WTC11 (cell line): ENCODE results near the gene MYLK. TPM values are rescaled to one million over a fixed set of nuclear protein-coding genes. Genes with fewer than 3 reads are reported as not detected.

Source experiments
- ATAC-seq: fragments of 200-7000 bp; cut with Tn5 transposase; 2 replicates; pipeline ENCODE4 v1.10.0; 2021; ENCODE audit warnings: mild to moderate bottlenecking, moderate library complexity
- CTCF ChIA-PET: fragments of 300-600 bp; sonication (Branson Sonifier 250); formaldehyde crosslinking; loops from one replicate; lab custom pipeline; 2021; ENCODE audit warnings: antibody characterized with exemption; lab: Charles Lee
- POLR2A ChIA-PET: fragments of 350-600 bp; sonication (Branson Sonifier 250); formaldehyde crosslinking; loops from one replicate; lab custom pipeline; 2021; ENCODE audit warnings: antibody characterized with exemption; lab: Charles Lee
- DNase-seq: peaks from one replicate; pipeline ENCODE4 v3.0.0; 2021; ENCODE audit warnings: low spot score
- H3K27ac Mint-ChIP-seq: 2 replicates; pipeline ENCODE4 v1.8.0; 2021; ENCODE audit warnings: mixed read lengths
- H3K27me3 Mint-ChIP-seq: 2 replicates; pipeline ENCODE4 v1.8.0; 2021; ENCODE audit warnings: low read depth, mild to moderate bottlenecking, moderate library complexity, mixed read lengths
- H3K36me3 Mint-ChIP-seq: 2 replicates; pipeline ENCODE4 v1.8.0; 2021; ENCODE audit warnings: mixed read lengths
- H3K4me1 Mint-ChIP-seq: 2 replicates; pipeline ENCODE4 v1.8.0; 2022; ENCODE audit warnings: mixed read lengths
- H3K4me3 Mint-ChIP-seq: 2 replicates; pipeline ENCODE4 v1.8.0; 2021; ENCODE audit warnings: mild to moderate bottlenecking, moderate library complexity, mixed read lengths
- H3K9me3 Mint-ChIP-seq: 2 replicates; pipeline ENCODE4 v1.8.0; 2021; ENCODE audit warnings: mixed read lengths
- CBFB ChIP-seq: sonication (generic); formaldehyde crosslinking; IDR thresholded peaks from 2 replicates; pipeline ENCODE4 v1.8.1; 2022; ENCODE audit warnings: mild to moderate bottlenecking, low read depth, missing genetic modification reagents
- CREB1 ChIP-seq: sonication (generic); formaldehyde crosslinking; IDR thresholded peaks from 2 replicates; pipeline ENCODE4 v1.8.0; 2023; ENCODE audit warnings: mild to moderate bottlenecking, missing genetic modification reagents
- JAZF1 ChIP-seq: fragments of 250-450 bp; sonication (Bioruptor Pico); IDR thresholded peaks from 2 replicates; pipeline ENCODE4 v1.9.0; 2021; ENCODE audit warnings: moderate library complexity, mild to moderate bottlenecking, inconsistent platforms
- KAT7 ChIP-seq: sonication (generic); formaldehyde crosslinking; IDR thresholded peaks from 2 replicates; pipeline ENCODE4 v1.8.1; 2023; ENCODE audit warnings: missing genetic modification reagents, mild to moderate bottlenecking, borderline replicate concordance
- MYBL2 ChIP-seq: sonication (generic); formaldehyde crosslinking; IDR thresholded peaks from 2 replicates; pipeline ENCODE4 v1.8.1; 2023; ENCODE audit warnings: mild to moderate bottlenecking, moderate library complexity, missing genetic modification reagents
- NFATC4 ChIP-seq: fragments of 250-450 bp; sonication (Bioruptor Pico); IDR thresholded peaks from 2 replicates; pipeline ENCODE4 v1.9.0; 2021; ENCODE audit warnings: mild to moderate bottlenecking
- SMAD4 ChIP-seq: sonication (generic); formaldehyde crosslinking; IDR thresholded peaks from 2 replicates; pipeline ENCODE4 v1.8.0; 2022; ENCODE audit warnings: mild to moderate bottlenecking, missing genetic modification reagents
- SOX15 ChIP-seq: fragments of 250-450 bp; sonication (Bioruptor Pico); IDR thresholded peaks from 2 replicates; pipeline ENCODE4 v1.9.0; 2021; ENCODE audit warnings: mild to moderate bottlenecking
- SP1 ChIP-seq: sonication (generic); formaldehyde crosslinking; conservative IDR thresholded peaks from 2 replicates; pipeline ENCODE4 v1.8.1; 2022; ENCODE audit warnings: missing genetic modification reagents
- TCF7 ChIP-seq: sonication (generic); formaldehyde crosslinking; IDR thresholded peaks from 2 replicates; pipeline ENCODE4 v1.8.0; 2022; ENCODE audit warnings: mild to moderate bottlenecking, low read depth, missing genetic modification reagents, moderate library complexity
- ZNF423 ChIP-seq: fragments of 250-450 bp; sonication (Bioruptor Pico); IDR thresholded peaks from 2 replicates; pipeline ENCODE4 v2.1.2; 2022; ENCODE audit warnings: mild to moderate bottlenecking, moderate library complexity
- total RNA-seq: library from RNA; stranded (reverse); gene quantifications from 3 replicates; pipeline ENCODE4 v1.2.3, GENCODE V29; 2021
- TF ChIP-seq, protein P1 (sequence below): sonication (generic); formaldehyde crosslinking; IDR thresholded peaks from 2 replicates; pipeline ENCODE4 v1.8.0; 2022; ENCODE audit warnings: mild to moderate bottlenecking, missing genetic modification reagents
- TF ChIP-seq, protein P2 (sequence below): sonication (generic); formaldehyde crosslinking; IDR thresholded peaks from 2 replicates; pipeline ENCODE4 v1.8.1; 2022; ENCODE audit warnings: low read depth, mild to moderate bottlenecking, moderate library complexity, missing genetic modification reagents, borderline replicate concordance
- TF ChIP-seq, protein P3 (sequence below): sonication (generic); formaldehyde crosslinking; IDR thresholded peaks from 2 replicates; pipeline ENCODE4 v1.8.0; 2022; ENCODE audit warnings: mild to moderate bottlenecking, missing genetic modification reagents
- TF ChIP-seq, protein P4 (sequence below): sonication (generic); formaldehyde crosslinking; IDR thresholded peaks from 2 replicates; pipeline ENCODE4 v1.8.1; 2022; ENCODE audit warnings: missing genetic modification reagents, borderline replicate concordance
- TF ChIP-seq, protein P5 (sequence below): sonication (generic); formaldehyde crosslinking; IDR thresholded peaks from 2 replicates; pipeline ENCODE4 v1.8.1; 2023; ENCODE audit warnings: mild to moderate bottlenecking, missing genetic modification reagents, borderline replicate concordance
- TF ChIP-seq, protein P6 (sequence below): sonication (generic); formaldehyde crosslinking; conservative IDR thresholded peaks from 2 replicates; pipeline ENCODE4 v1.8.1; 2022; ENCODE audit warnings: mild to moderate bottlenecking, missing genetic modification reagents
- TF ChIP-seq, protein P7 (sequence below): sonication (generic); formaldehyde crosslinking; IDR thresholded peaks from 2 replicates; pipeline ENCODE4 v1.8.1; 2023; ENCODE audit warnings: mild to moderate bottlenecking, missing genetic modification reagents, moderate library complexity

MYLK gene
- total RNA-seq, 1 experiment from 2014 or later, result 10.4 TPM

DNA sequence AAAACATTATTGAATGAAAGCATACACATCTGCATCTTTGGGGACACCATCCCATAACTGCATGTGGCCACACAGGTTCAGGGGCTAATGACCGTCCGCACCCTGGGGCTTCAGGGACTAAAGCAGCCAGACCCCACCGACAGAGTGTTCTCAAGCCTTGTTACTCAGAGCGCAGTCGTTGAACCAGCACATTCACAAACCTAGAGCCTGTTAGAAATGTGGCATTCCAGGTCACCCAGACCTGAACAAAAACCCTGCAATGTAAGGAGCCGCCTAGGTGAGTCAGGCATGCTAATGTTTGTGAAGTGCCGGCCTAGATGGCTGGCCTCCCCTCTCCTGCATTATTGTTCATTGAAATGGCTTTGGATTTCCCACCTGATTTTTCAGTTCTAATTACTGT is 247.0 kb downstream of the MYLK start:
- DNase-seq, result no peak
- peaks cover 79% of the 10 kb centered on the region for H3K4me1 Mint-ChIP-seq
- peak overlapping the region; percentile 85 for H3K27ac Mint-ChIP-seq
- no peaks in the 10 kb centered on the region for H3K9me3 Mint-ChIP-seq
- 0 out of 2 replicates have a peak overlapping the region, but pooled peaks have one; percentile 22 for H3K4me3 Mint-ChIP-seq
- H3K36me3 Mint-ChIP-seq, result no peaks in the 10 kb centered on the region
- no peaks in the 10 kb centered on the region for H3K27me3 Mint-ChIP-seq
- ChIA-PET POLR2A (no interaction called here), CTCF (interaction anchor here (1.0 to 1.4 kb wide), 5 partner anchors 15 to 87 kb away, joined by 3 to 9 read pairs (median 4); no protein-coding TSS in a partner anchor)
- no peak for TF ChIP-seq CBFB (CRISPR knock-in tag)
- TF ChIP-seq, protein P1, sequence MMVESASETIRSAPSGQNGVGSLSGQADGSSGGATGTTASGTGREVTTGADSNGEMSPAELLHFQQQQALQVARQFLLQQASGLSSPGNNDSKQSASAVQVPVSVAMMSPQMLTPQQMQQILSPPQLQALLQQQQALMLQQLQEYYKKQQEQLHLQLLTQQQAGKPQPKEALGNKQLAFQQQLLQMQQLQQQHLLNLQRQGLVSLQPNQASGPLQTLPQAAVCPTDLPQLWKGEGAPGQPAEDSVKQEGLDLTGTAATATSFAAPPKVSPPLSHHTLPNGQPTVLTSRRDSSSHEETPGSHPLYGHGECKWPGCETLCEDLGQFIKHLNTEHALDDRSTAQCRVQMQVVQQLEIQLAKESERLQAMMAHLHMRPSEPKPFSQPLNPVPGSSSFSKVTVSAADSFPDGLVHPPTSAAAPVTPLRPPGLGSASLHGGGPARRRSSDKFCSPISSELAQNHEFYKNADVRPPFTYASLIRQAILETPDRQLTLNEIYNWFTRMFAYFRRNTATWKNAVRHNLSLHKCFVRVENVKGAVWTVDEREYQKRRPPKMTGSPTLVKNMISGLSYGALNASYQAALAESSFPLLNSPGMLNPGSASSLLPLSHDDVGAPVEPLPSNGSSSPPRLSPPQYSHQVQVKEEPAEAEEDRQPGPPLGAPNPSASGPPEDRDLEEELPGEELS (CRISPR knock-in tag), result no peak
- TF ChIP-seq, protein P2, sequence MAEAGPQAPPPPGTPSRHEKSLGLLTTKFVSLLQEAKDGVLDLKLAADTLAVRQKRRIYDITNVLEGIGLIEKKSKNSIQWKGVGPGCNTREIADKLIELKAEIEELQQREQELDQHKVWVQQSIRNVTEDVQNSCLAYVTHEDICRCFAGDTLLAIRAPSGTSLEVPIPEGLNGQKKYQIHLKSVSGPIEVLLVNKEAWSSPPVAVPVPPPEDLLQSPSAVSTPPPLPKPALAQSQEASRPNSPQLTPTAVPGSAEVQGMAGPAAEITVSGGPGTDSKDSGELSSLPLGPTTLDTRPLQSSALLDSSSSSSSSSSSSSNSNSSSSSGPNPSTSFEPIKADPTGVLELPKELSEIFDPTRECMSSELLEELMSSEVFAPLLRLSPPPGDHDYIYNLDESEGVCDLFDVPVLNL, result no peak
- TF ChIP-seq NFATC4 (CRISPR knock-in tag), result no peak
- TF ChIP-seq, protein P3, sequence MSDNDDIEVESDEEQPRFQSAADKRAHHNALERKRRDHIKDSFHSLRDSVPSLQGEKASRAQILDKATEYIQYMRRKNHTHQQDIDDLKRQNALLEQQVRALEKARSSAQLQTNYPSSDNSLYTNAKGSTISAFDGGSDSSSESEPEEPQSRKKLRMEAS (CRISPR knock-in tag), result no peak
- no peak for TF ChIP-seq SOX15 (CRISPR knock-in tag)
- TF ChIP-seq, protein P4, sequence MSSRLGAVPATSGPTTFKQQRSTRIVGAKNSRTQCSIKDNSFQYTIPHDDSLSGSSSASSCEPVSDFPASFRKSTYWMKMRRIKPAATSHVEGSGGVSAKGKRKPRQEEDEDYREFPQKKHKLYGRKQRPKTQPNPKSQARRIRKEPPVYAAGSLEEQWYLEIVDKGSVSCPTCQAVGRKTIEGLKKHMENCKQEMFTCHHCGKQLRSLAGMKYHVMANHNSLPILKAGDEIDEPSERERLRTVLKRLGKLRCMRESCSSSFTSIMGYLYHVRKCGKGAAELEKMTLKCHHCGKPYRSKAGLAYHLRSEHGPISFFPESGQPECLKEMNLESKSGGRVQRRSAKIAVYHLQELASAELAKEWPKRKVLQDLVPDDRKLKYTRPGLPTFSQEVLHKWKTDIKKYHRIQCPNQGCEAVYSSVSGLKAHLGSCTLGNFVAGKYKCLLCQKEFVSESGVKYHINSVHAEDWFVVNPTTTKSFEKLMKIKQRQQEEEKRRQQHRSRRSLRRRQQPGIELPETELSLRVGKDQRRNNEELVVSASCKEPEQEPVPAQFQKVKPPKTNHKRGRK (CRISPR knock-in tag), result no peak
- TF ChIP-seq, protein P5, sequence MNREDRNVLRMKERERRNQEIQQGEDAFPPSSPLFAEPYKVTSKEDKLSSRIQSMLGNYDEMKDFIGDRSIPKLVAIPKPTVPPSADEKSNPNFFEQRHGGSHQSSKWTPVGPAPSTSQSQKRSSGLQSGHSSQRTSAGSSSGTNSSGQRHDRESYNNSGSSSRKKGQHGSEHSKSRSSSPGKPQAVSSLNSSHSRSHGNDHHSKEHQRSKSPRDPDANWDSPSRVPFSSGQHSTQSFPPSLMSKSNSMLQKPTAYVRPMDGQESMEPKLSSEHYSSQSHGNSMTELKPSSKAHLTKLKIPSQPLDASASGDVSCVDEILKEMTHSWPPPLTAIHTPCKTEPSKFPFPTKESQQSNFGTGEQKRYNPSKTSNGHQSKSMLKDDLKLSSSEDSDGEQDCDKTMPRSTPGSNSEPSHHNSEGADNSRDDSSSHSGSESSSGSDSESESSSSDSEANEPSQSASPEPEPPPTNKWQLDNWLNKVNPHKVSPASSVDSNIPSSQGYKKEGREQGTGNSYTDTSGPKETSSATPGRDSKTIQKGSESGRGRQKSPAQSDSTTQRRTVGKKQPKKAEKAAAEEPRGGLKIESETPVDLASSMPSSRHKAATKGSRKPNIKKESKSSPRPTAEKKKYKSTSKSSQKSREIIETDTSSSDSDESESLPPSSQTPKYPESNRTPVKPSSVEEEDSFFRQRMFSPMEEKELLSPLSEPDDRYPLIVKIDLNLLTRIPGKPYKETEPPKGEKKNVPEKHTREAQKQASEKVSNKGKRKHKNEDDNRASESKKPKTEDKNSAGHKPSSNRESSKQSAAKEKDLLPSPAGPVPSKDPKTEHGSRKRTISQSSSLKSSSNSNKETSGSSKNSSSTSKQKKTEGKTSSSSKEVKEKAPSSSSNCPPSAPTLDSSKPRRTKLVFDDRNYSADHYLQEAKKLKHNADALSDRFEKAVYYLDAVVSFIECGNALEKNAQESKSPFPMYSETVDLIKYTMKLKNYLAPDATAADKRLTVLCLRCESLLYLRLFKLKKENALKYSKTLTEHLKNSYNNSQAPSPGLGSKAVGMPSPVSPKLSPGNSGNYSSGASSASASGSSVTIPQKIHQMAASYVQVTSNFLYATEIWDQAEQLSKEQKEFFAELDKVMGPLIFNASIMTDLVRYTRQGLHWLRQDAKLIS (CRISPR knock-in tag), result no peak
- TF ChIP-seq SMAD4, result no peak
- TF ChIP-seq JAZF1, result no peak
- TF ChIP-seq CREB1 (CRISPR knock-in tag), result no peak
- TF ChIP-seq, protein P6, sequence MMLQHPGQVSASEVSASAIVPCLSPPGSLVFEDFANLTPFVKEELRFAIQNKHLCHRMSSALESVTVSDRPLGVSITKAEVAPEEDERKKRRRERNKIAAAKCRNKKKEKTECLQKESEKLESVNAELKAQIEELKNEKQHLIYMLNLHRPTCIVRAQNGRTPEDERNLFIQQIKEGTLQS (CRISPR knock-in tag), result no peak
- TF ChIP-seq MYBL2, result no peak
- TF ChIP-seq KAT7 (CRISPR knock-in tag), result no peak
- peak; percentile 25 for ATAC-seq

DNA sequence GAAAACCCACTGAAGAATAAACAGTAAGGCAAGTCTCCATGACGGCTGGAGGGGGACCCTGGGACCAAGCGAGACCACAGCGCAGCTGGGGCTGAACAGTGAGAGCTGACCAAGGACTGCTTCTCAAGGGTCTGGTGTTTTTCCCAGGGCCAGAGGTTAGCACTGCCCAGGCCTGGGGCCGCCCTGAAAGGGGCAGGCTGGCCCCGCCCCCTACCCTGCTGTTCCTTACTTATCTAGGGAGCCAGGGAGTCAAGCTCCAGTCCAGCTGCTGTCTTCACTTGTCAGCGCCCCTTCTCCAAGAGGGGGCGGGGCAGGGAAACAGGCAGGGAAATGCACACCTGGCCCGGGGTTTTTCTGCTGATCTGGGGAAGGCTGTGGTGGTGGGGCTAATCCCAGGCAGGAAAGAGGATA is 247.7 kb downstream of the MYLK start:
- DNase-seq (peak; percentile 90), ATAC-seq (peak; percentile 83)
- Mint-ChIP-seq H3K27me3 (no peaks in the 10 kb centered on the region), H3K27ac (peak overlapping the region; percentile 85), H3K4me1 (peaks cover 80% of the 10 kb centered on the region), H3K4me3 (no peak overlapping the region), H3K9me3 (no peaks in the 10 kb centered on the region), H3K36me3 (no peaks in the 10 kb centered on the region)
- ChIA-PET CTCF (interaction anchor here (1.0 to 1.4 kb wide), 6 partner anchors 9 to 87 kb away, joined by 3 to 9 read pairs (median 4); no protein-coding TSS in a partner anchor), POLR2A (no interaction called here)
- TF ChIP-seq, protein P7, sequence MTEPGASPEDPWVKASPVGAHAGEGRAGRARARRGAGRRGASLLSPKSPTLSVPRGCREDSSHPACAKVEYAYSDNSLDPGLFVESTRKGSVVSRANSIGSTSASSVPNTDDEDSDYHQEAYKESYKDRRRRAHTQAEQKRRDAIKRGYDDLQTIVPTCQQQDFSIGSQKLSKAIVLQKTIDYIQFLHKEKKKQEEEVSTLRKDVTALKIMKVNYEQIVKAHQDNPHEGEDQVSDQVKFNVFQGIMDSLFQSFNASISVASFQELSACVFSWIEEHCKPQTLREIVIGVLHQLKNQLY (CRISPR knock-in tag), result no peak
- no peak for TF ChIP-seq TCF7 (CRISPR knock-in tag)
- peak; percentile 64; the same call in 1 of the 2 replicates for TF ChIP-seq SP1 (CRISPR knock-in tag)
- TF ChIP-seq ZNF423, result peak; percentile 33; the same call in 1 of the 2 replicates
- TF ChIP-seq, protein P5 (CRISPR knock-in tag), result no peak
